HEK293 (cell line): ENCODE data around the gene ALDH2.

Experiments used
- AEBP2 ChIP-seq: fragments of 450-650 bp; formaldehyde crosslinking; IDR thresholded peaks from 2 replicates; pipeline ENCODE4 v1.5.1; 2016; ENCODE audit warnings: missing biosample characterization, missing genetic modification characterization, borderline replicate concordance
- IKZF3 ChIP-seq: fragments of 450-650 bp; IDR thresholded peaks from 2 replicates; pipeline ENCODE4 v1.5.0; 2018; ENCODE audit warnings: missing biosample characterization, mild to moderate bottlenecking, missing genetic modification characterization, moderate library complexity
- KLF10 ChIP-seq: fragments of 450-650 bp; IDR thresholded peaks from 2 replicates; pipeline ENCODE4 v1.5.1; 2018; ENCODE audit warnings: missing biosample characterization, mild to moderate bottlenecking, missing genetic modification characterization
- KLF8 ChIP-seq: fragments of 450-650 bp; formaldehyde crosslinking; IDR thresholded peaks from 2 replicates; pipeline ENCODE4 v1.5.1; 2016; ENCODE audit warnings: missing biosample characterization, missing genetic modification characterization
- MZF1 ChIP-seq: fragments of 450-650 bp; formaldehyde crosslinking; IDR thresholded peaks from 2 replicates; pipeline ENCODE4 v1.5.1; 2017; ENCODE audit warnings: missing biosample characterization, missing genetic modification characterization, borderline replicate concordance
- PRDM4 ChIP-seq: fragments of 450-650 bp; formaldehyde crosslinking; IDR thresholded peaks from 2 replicates; pipeline ENCODE4 v1.5.1; 2017; ENCODE audit warnings: missing biosample characterization, missing genetic modification characterization
- RBAK ChIP-seq: fragments of 450-650 bp; formaldehyde crosslinking; IDR thresholded peaks from 2 replicates; pipeline ENCODE4 v1.5.1; 2016; ENCODE audit warnings: missing biosample characterization, missing genetic modification characterization
- REPIN1 ChIP-seq: fragments of 450-650 bp; formaldehyde crosslinking; IDR thresholded peaks from 2 replicates; pipeline ENCODE4 v1.5.1; 2017; ENCODE audit warnings: missing biosample characterization, missing genetic modification characterization, low read depth
- SALL2 ChIP-seq: fragments of 450-650 bp; formaldehyde crosslinking; IDR thresholded peaks from 2 replicates; pipeline ENCODE4 v1.5.0; 2017; ENCODE audit warnings: missing biosample characterization, mild to moderate bottlenecking, missing genetic modification characterization, borderline replicate concordance
- SETDB1 ChIP-seq: IDR thresholded peaks from one replicate; pipeline ENCODE4 v1.6.1; 2017; ENCODE audit warnings: mild to moderate bottlenecking, low read length, moderate library complexity, mixed read lengths; ENCODE audit not compliant: insufficient read length
- SP3 ChIP-seq: fragments of 450-650 bp; formaldehyde crosslinking; IDR thresholded peaks from 2 replicates; pipeline ENCODE4 v1.5.1; 2016; ENCODE audit warnings: missing biosample characterization, missing genetic modification characterization
- WT1 ChIP-seq: fragments of 450-650 bp; formaldehyde crosslinking; IDR thresholded peaks from 2 replicates; pipeline ENCODE4 v1.5.1; 2016; ENCODE audit warnings: missing biosample characterization, missing genetic modification characterization
- ZBTB48 ChIP-seq: fragments of 450-650 bp; formaldehyde crosslinking; IDR thresholded peaks from 2 replicates; pipeline ENCODE4 v1.5.1; 2016; ENCODE audit warnings: missing biosample characterization, missing genetic modification characterization
- ZBTB49 ChIP-seq: fragments of 450-650 bp; formaldehyde crosslinking; IDR thresholded peaks from 2 replicates; pipeline ENCODE4 v1.5.1; 2016; ENCODE audit warnings: missing biosample characterization, missing genetic modification characterization, low read depth
- ZNF114 ChIP-seq: fragments of 450-650 bp; formaldehyde crosslinking; IDR thresholded peaks from 2 replicates; pipeline ENCODE4 v1.5.0; 2017; ENCODE audit warnings: missing biosample characterization, missing genetic modification characterization
- ZNF16 ChIP-seq: fragments of 450-650 bp; formaldehyde crosslinking; IDR thresholded peaks from 2 replicates; pipeline ENCODE4 v1.5.1; 2016; ENCODE audit warnings: low read depth, missing biosample characterization, missing genetic modification characterization
- ZNF239 ChIP-seq: fragments of 450-650 bp; formaldehyde crosslinking; IDR thresholded peaks from 2 replicates; pipeline ENCODE4 v1.5.1; 2016; ENCODE audit warnings: missing biosample characterization, missing genetic modification characterization
- ZNF248 ChIP-seq: fragments of 450-650 bp; formaldehyde crosslinking; IDR thresholded peaks from 2 replicates; pipeline ENCODE4 v1.5.1; 2017; ENCODE audit warnings: missing biosample characterization, missing genetic modification characterization
- ZNF292 ChIP-seq: fragments of 450-650 bp; formaldehyde crosslinking; IDR thresholded peaks from 2 replicates; pipeline ENCODE4 v1.5.1; 2016; ENCODE audit warnings: low read depth, missing biosample characterization, missing genetic modification characterization, borderline replicate concordance
- ZNF311 ChIP-seq: fragments of 450-650 bp; formaldehyde crosslinking; IDR thresholded peaks from 2 replicates; pipeline ENCODE4 v1.5.1; 2017; ENCODE audit warnings: missing biosample characterization, missing genetic modification characterization, borderline replicate concordance
- ZNF350 ChIP-seq: fragments of 450-650 bp; formaldehyde crosslinking; IDR thresholded peaks from 2 replicates; pipeline ENCODE4 v1.5.0; 2017; ENCODE audit warnings: missing biosample characterization, mild to moderate bottlenecking, missing genetic modification characterization
- ZNF404 ChIP-seq: fragments of 450-650 bp; formaldehyde crosslinking; IDR thresholded peaks from 2 replicates; pipeline ENCODE4 v1.5.1; 2017; ENCODE audit warnings: missing biosample characterization, missing genetic modification characterization
- ZNF433 ChIP-seq: fragments of 450-650 bp; formaldehyde crosslinking; IDR thresholded peaks from 2 replicates; pipeline ENCODE4 v1.5.1; 2016; ENCODE audit warnings: missing biosample characterization, missing genetic modification characterization, low read depth
- ZNF449 ChIP-seq: fragments of 450-650 bp; formaldehyde crosslinking; IDR thresholded peaks from 2 replicates; pipeline ENCODE4 v1.5.1; 2017; ENCODE audit warnings: missing biosample characterization, mild to moderate bottlenecking, missing genetic modification characterization, moderate library complexity
- ZNF48 ChIP-seq: fragments of 450-650 bp; formaldehyde crosslinking; IDR thresholded peaks from 2 replicates; pipeline ENCODE4 v1.5.1; 2016; ENCODE audit warnings: missing biosample characterization, missing genetic modification characterization
- ZNF571 ChIP-seq: fragments of 450-650 bp; formaldehyde crosslinking; IDR thresholded peaks from 2 replicates; pipeline ENCODE4 v1.5.0; 2017; ENCODE audit warnings: missing biosample characterization, missing genetic modification characterization
- ZNF580 ChIP-seq: fragments of 450-650 bp; formaldehyde crosslinking; IDR thresholded peaks from 2 replicates; pipeline ENCODE4 v1.5.1; 2016; ENCODE audit warnings: missing biosample characterization, missing genetic modification characterization
- ZNF623 ChIP-seq: fragments of 450-650 bp; formaldehyde crosslinking; IDR thresholded peaks from 2 replicates; pipeline ENCODE4 v1.5.1; 2016; ENCODE audit warnings: missing biosample characterization, missing genetic modification characterization
- ZNF677 ChIP-seq: fragments of 450-650 bp; IDR thresholded peaks from 2 replicates; pipeline ENCODE4 v1.5.0; 2018; ENCODE audit warnings: missing biosample characterization, mild to moderate bottlenecking, missing genetic modification characterization, moderate library complexity
- ZNF791 ChIP-seq: fragments of 450-650 bp; formaldehyde crosslinking; IDR thresholded peaks from 2 replicates; pipeline ENCODE4 v1.5.1; 2016; ENCODE audit warnings: missing biosample characterization, missing genetic modification characterization
- ZNF843 ChIP-seq: fragments of 450-650 bp; formaldehyde crosslinking; IDR thresholded peaks from 2 replicates; pipeline ENCODE4 v1.5.1; 2016; ENCODE audit warnings: missing biosample characterization, missing genetic modification characterization

The ALDH2 gene

GRCh38 chr12:111841750-111842555 is 75.2 kb downstream of the ALDH2 start, which contains the start of gene MAPKAPK5 (continued):
- TF ChIP-seq ZBTB49 (tag by site-specific recombination) (no peak), ZNF580 (tag by site-specific recombination) (peak; percentile 77), ZNF791 (tag by site-specific recombination) (no peak), ZNF449 (tag by site-specific recombination) (no peak), ZNF311 (tag by site-specific recombination) (no peak), ZNF677 (peak; percentile 9; the same call in 1 of the 2 replicates), SETDB1 (no peak), ZNF239 (tag by site-specific recombination) (no peak), MZF1 (no peak), ZNF292 (tag by site-specific recombination) (no peak), AEBP2 (tag by site-specific recombination) (no peak), ZNF16 (tag by site-specific recombination) (no peak), ZNF248 (tag by site-specific recombination) (no peak), ZNF571 (tag by site-specific recombination) (no peak), ZNF404 (tag by site-specific recombination) (no peak), KLF10 (tag by site-specific recombination) (peak; percentile 62; the same call in 1 of the 2 replicates), ZNF48 (no peak), ZNF623 (tag by site-specific recombination) (no peak), SP3 (tag by site-specific recombination) (peak; percentile 61), ZNF843 (tag by site-specific recombination) (0 out of 2 replicates have a peak, but pooled peaks have one; percentile 37), ZNF433 (tag by site-specific recombination) (no peak), SALL2 (no peak), IKZF3 (tag by site-specific recombination) (peak; percentile 54; the same call in 1 of the 2 replicates), PRDM4 (tag by site-specific recombination) (0 out of 2 replicates have a peak, but pooled peaks have one; percentile 18), REPIN1 (tag by site-specific recombination) (no peak; the same call in 1 of the 2 replicates), KLF8 (tag by site-specific recombination) (peak; percentile 89), RBAK (tag by site-specific recombination) (no peak), WT1 (tag by site-specific recombination) (peak; percentile 46; the same call in 1 of the 2 replicates), ZNF114 (tag by site-specific recombination) (no peak), ZNF350 (tag by site-specific recombination) (no peak), ZBTB48 (0 out of 2 replicates have a peak, but pooled peaks have one; percentile 31)
